Transverse colon (tissue), 4 donors: Measurements from ENCODE around the gene MINDY3. TPM values are rescaled to one million over a fixed set of nuclear protein-coding genes. Genes with fewer than 3 reads are reported as not detected.

Experiments
- DNase-seq: peaks from one replicate; pipeline ENCODE4 v3.0.0-alpha.2; 2019
- H3K27ac ChIP-seq, 4 donors: fragments of 200-600 bp; sonication (generic); 2 replicates each; pipeline ENCODE4 v1.5.1; 2016 to 2018; ENCODE audit warnings: inconsistent platforms in 4 of 4
- H3K27me3 ChIP-seq: fragments of 200-600 bp; sonication (generic); 2 replicates; pipeline ENCODE4 v1.5.1; 2017; ENCODE audit warnings: inconsistent platforms
- H3K36me3 ChIP-seq, 4 donors: fragments of 200-600 bp; sonication (generic); 2 replicates each; pipeline ENCODE4 v1.5.1; 2017 to 2019; ENCODE audit warnings: inconsistent platforms in 4 of 4
- H3K4me1 ChIP-seq, 4 donors: fragments of 200-600 bp; sonication (generic); 2 replicates each; pipeline ENCODE4 v1.5.1; 2017 to 2020; ENCODE audit warnings: inconsistent platforms in 4 of 4
- H3K4me3 ChIP-seq, 4 donors: fragments of 200-600 bp; sonication (generic); 1 replicate in 1 of 4; 2 replicates in 3 of 4; pipeline versions ENCODE4 v1.5.1 to v1.6.1; 2017 to 2019; ENCODE audit warnings: inconsistent platforms in 4 of 4
- H3K9me3 ChIP-seq, 2 donors: fragments of 200-600 bp; sonication (generic); 2 replicates each; pipeline ENCODE4 v1.5.1; 2017 to 2019; ENCODE audit warnings: inconsistent platforms in 2 of 2
- EP300 ChIP-seq: sonication (generic); formaldehyde crosslinking; IDR thresholded peaks from one replicate; pipeline ENCODE4 v1.6.1; 2017; ENCODE audit warnings: antibody characterized with exemption, low read depth
- POLR2A ChIP-seq: fragments of 450-650 bp; IDR thresholded peaks from one replicate; pipeline ENCODE4 v1.6.1; 2016; ENCODE audit warnings: antibody characterized with exemption, mild to moderate bottlenecking, moderate library complexity
- POLR2AphosphoS5 ChIP-seq, 3 donors: sonication (generic); formaldehyde crosslinking; IDR thresholded peaks; one replicate each; pipeline ENCODE4 v1.6.1; 2016; ENCODE audit warnings: antibody characterized with exemption in 3 of 3
- WGBS, 2 donors: methylation state at CpG; one replicate each; pipeline ENCODE4 v1.1.5; 2018; ENCODE audit warnings: low coverage in 1 of 2; 5-methylcytosine and 5-hydroxymethylcytosine counted together
- in situ Hi-C, 4 donors: fragments of 200-750 bp; cut with MboI; loops; one replicate each; pipeline versions ENCODE4 v1.15.0 to v1.15.1; 2017; ENCODE audit warnings: low sequenced_read_pairs in 3 of 4, low pct_ligation_motif_present in 1 of 4, low pct_unique_long_range_greater_than_20kb in 1 of 4
- intact Hi-C: fragments of 100-400 bp; cut with DNase I; formaldehyde crosslinking; loops from one replicate; pipeline ENCODE4 v1.15.1; 2023; ENCODE audit warnings: low total_unique reads
- total RNA-seq, 4 donors: library from RNA; depleted of rRNA; stranded (reverse); fragments of >200 nt; gene quantifications; one replicate each; pipeline ENCODE4 v1.1.0, GENCODE V29; 2016
- TF ChIP-seq, protein P1 (sequence below), 5 experiments: fragments of 200-600 bp in 3 of 5; fragments of 450-650 bp in 2 of 5; sonication (generic) in 3 of 5; IDR thresholded peaks; 1 replicate in 2 of 5; 2 replicates in 3 of 5; pipeline ENCODE4 v1.5.1; 2016 to 2017; ENCODE audit warnings: antibody characterized with exemption in 5 of 5, inconsistent platforms in 3 of 5, mild to moderate bottlenecking in 2 of 5, moderate library complexity in 1 of 5

Gene MINDY3
- total RNA-seq, 4 donors from 2014 or later = 4.2 to 45.3 (median 31.8) TPM

DNA sequence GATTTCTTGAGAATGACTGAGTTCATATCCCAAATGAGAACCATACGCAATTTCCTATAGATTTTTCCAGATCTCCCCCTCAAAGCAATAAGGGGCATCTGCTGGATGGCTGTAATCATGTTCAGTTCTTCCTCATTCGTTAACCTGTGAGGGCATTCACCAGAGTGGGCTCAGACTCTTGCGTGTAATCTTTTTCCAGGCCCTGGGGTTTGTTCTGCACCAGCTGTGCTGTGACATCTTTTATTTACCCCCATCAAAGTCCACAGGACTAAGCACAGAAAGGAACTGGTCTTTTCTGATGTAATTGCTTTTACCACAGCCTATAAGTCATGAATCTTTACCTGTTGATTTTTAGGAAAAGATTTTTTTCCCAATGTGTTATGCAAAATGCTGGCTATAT lies 112.7 kb downstream of the MINDY3 start:
- intact Hi-C loops (no loop called here), in situ Hi-C loops (no loop called here)
- Histone ChIP-seq H3K4me1 (no peaks in the 10 kb centered on the region), H3K27ac (no peak overlapping the region), H3K9me3 (no peaks in the 10 kb centered on the region), H3K27me3 (peaks cover 3% of the 10 kb centered on the region), H3K4me3 (no peak overlapping the region), H3K36me3 (no peaks in the 10 kb centered on the region)
- no peak for DNase-seq
- WGBS, 2 donors = 76 to 81% methylated on average over 3 of the region's 3 CpGs
- no peak for TF ChIP-seq POLR2A
- TF ChIP-seq POLR2AphosphoS5 (IDR thresholded peaks at IDR 0.05) = no peak
- no peak for TF ChIP-seq EP300
- TF ChIP-seq, protein P1, sequence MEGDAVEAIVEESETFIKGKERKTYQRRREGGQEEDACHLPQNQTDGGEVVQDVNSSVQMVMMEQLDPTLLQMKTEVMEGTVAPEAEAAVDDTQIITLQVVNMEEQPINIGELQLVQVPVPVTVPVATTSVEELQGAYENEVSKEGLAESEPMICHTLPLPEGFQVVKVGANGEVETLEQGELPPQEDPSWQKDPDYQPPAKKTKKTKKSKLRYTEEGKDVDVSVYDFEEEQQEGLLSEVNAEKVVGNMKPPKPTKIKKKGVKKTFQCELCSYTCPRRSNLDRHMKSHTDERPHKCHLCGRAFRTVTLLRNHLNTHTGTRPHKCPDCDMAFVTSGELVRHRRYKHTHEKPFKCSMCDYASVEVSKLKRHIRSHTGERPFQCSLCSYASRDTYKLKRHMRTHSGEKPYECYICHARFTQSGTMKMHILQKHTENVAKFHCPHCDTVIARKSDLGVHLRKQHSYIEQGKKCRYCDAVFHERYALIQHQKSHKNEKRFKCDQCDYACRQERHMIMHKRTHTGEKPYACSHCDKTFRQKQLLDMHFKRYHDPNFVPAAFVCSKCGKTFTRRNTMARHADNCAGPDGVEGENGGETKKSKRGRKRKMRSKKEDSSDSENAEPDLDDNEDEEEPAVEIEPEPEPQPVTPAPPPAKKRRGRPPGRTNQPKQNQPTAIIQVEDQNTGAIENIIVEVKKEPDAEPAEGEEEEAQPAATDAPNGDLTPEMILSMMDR (IDR thresholded peaks at IDR 0.05) = no peak

DNA sequence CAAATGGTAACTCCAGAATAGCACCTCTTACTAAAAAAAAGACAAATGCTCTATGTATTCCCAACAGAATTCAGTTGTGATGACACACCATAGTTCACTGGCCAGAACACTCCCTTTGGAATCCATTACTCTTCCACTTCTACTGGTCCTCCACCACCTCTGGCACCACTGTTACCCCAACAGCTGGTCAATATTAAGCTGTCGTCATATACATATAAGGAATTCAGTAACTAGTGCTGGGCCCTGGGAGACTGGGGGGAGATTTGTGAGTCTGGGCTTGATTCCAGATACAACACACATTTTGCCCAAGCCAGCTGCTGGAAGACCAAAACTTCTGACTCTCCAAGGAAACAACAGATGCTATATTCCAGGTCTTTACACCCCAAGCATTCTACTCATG lies 114.6 kb downstream of the MINDY3 start:
- H3K4me1 ChIP-seq = no peaks in the 10 kb centered on the region
- WGBS, 2 donors = 75% methylated on average over 1 of the region's 1 CpG; no CpG with 5 or more reads in 1 of the 2 donors

DNA sequence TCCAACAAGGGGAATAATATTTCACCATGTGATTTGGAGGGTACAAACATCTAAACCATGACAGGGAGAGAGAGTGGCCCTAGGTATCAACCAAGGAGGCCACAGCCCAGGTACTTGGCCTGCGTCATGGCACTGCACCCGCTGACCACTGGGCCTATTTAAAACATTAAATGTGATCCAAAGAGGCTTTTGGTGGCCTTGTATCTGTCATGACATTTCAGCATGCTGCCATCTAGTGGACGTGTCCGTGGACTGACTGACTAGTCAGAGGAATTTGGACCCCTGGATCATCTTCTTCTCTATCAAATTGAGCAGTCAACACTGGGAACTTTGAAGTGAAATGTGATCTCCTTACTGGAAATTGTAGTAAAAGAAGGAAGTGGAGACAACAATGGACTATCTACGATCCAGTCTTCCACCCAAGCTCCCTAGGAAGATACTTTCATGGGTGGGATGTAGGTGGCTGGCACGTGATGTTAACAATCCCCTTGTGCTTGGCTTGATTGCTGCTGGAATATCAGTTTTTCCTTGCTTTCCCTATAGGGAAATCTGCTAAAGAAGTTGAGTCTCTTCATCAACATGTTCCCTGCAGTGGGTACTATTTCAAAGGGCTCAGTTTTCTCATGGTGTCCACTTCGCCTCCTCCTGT lies 116.0 kb downstream of the MINDY3 start:
- in situ Hi-C loops = no loop called here
- H3K27ac ChIP-seq = no peak overlapping the region
- intact Hi-C loops = no loop called here
- H3K36me3 ChIP-seq = no peaks in the 10 kb centered on the region
- TF ChIP-seq POLR2A = no peak
- TF ChIP-seq EP300 = no peak
- no peak for TF ChIP-seq POLR2AphosphoS5 (IDR thresholded peaks at IDR 0.05)
- TF ChIP-seq, protein P1 (IDR thresholded peaks at IDR 0.05) = peak in 4 of 5 experiments; percentile 39 to 54 (median 43)
- no peaks in the 10 kb centered on the region for H3K9me3 ChIP-seq
- no peak overlapping the region for H3K4me3 ChIP-seq
- H3K27me3 ChIP-seq = peaks cover 1% of the 10 kb centered on the region
- 46 to 49% methylated on average over 3 to 7 of the region's 7 CpGs for WGBS, 2 donors
- H3K4me1 ChIP-seq = no peaks in the 10 kb centered on the region
- DNase-seq = peak; percentile 48

More for the DNA sequence above, 114.6 kb downstream of the MINDY3 start:
- H3K27me3 ChIP-seq = no peaks in the 10 kb centered on the region
- no peaks in the 10 kb centered on the region for H3K9me3 ChIP-seq
- intact Hi-C loops (no loop called here), in situ Hi-C loops (no loop called here)
- no peak overlapping the region for H3K27ac ChIP-seq
- H3K4me3 ChIP-seq = no peak overlapping the region
- TF ChIP-seq, protein P1 (IDR thresholded peaks at IDR 0.05) = no peak
- TF ChIP-seq POLR2AphosphoS5 (IDR thresholded peaks at IDR 0.05) = peak in 1 of 3 donors; percentile 16
- no peaks in the 10 kb centered on the region for H3K36me3 ChIP-seq
- DNase-seq = no peak

DNA sequence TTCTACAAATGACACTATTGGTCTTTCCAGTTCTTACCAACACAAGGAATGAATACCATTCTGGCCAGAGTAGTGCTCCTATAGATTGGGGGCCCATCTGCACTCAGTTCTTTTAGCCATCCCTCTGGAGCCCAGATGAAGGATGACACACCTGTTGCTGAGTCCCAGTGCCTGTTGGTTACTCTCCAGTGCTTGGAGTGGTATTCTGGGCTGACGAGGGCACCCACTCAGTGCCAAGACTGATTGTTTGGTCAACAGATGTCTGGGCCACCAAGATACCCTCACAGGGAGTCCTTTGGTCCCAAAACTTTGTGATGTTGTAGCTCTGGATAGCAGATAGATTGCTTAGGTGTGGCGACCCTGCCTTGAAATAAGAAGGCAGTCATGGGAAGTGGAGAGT lies 116.9 kb downstream of the MINDY3 start:
- H3K36me3 ChIP-seq = no peaks in the 10 kb centered on the region
- in situ Hi-C loops = no loop called here
- H3K4me1 ChIP-seq = no peaks in the 10 kb centered on the region
- no peak overlapping the region for H3K27ac ChIP-seq
- WGBS, 2 donors = 94% methylated on average over 2 of the region's 2 CpGs; no CpG with 5 or more reads in 1 of the 2 donors
- H3K9me3 ChIP-seq = no peaks in the 10 kb centered on the region
- no peak for DNase-seq
- H3K27me3 ChIP-seq = peaks cover 3% of the 10 kb centered on the region
- H3K4me3 ChIP-seq = no peak overlapping the region
- intact Hi-C loops = no loop called here
- no peak for TF ChIP-seq POLR2A
- TF ChIP-seq EP300 = no peak
- TF ChIP-seq POLR2AphosphoS5 (IDR thresholded peaks at IDR 0.05) = no peak
- TF ChIP-seq, protein P1 (IDR thresholded peaks at IDR 0.05) = no peak
